ENCODE data around the gene ABCA6.

DNA sequence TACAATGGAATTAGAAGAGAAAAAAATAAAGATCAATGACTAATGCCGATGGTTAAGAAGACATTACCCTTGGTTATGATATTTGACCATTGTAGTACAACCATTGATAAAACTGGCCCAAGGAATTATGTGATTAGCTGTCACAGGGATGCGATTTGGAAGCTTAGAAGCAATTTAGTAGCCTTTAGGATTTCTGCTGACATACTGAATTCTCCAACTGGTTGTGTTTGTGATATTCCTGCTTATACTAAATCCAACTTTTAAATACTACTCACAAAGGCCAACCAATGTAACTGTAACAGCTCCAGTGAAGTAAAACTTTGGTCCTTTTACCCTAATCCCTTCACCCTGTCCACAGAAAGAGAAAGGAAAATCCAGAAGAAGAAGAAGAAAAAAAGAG, 31.4 kb upstream of the ABCA6 start:
- TF ChIP-seq EZH2 (IDR thresholded peaks at IDR 0.05) (no peak), EZH2phosphoT487 (IDR thresholded peaks at IDR 0.05) (no peak)
- TF ChIP-seq, protein P1, sequence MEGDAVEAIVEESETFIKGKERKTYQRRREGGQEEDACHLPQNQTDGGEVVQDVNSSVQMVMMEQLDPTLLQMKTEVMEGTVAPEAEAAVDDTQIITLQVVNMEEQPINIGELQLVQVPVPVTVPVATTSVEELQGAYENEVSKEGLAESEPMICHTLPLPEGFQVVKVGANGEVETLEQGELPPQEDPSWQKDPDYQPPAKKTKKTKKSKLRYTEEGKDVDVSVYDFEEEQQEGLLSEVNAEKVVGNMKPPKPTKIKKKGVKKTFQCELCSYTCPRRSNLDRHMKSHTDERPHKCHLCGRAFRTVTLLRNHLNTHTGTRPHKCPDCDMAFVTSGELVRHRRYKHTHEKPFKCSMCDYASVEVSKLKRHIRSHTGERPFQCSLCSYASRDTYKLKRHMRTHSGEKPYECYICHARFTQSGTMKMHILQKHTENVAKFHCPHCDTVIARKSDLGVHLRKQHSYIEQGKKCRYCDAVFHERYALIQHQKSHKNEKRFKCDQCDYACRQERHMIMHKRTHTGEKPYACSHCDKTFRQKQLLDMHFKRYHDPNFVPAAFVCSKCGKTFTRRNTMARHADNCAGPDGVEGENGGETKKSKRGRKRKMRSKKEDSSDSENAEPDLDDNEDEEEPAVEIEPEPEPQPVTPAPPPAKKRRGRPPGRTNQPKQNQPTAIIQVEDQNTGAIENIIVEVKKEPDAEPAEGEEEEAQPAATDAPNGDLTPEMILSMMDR (IDR thresholded peaks at IDR 0.05), result no peak

Data from neural progenitor cell (in vitro differentiated cells).